Measurements from ENCODE around the gene MTMR12.
"Not testable (repeated sequence)": the region's sequence is repeated elsewhere in the genome, so short reads cannot be mapped to it uniquely, and the experiment has no call there.

Gene MTMR12

GRCh38 chr5:32315221-32316014 lies 2.7 kb upstream of the MTMR12 start:
- Histone ChIP-seq H3K4me1 (ENCODE audit: control insufficient read depth, insufficient read depth, low read length, poor library complexity, severe bottlenecking) (peaks cover 7% of the 10 kb centered on the region), H3K27ac (ENCODE audit: insufficient read depth, low read length, poor library complexity, severe bottlenecking) (no peak overlapping the region), H3K36me3 (ENCODE audit: control insufficient read depth, insufficient read depth, low read length) (no peaks in the 10 kb centered on the region), H3K4me3 (ENCODE audit: insufficient read depth, low read depth, low read length, poor library complexity, severe bottlenecking) (no peak overlapping the region), H3K9me3 (ENCODE audit: control insufficient read depth, low read length) (no peaks in the 10 kb centered on the region), H3K27me3 (replicated peaks; ENCODE audit: control insufficient read depth, insufficient read depth, low read length, poor library complexity, severe bottlenecking) (no peaks in the 10 kb centered on the region)
- no peak for DNase-seq

GRCh38 chr5:32314658-32315057 lies 1.9 kb upstream of the MTMR12 start:
- DNase-seq, result no peak

GRCh38 chr5:32314152-32314488 lies 1.4 kb upstream of the MTMR12 start:
- H3K27me3 ChIP-seq (replicated peaks; ENCODE audit: control insufficient read depth, insufficient read depth, low read length, poor library complexity, severe bottlenecking); H3K4me1 ChIP-seq (ENCODE audit: control insufficient read depth, insufficient read depth, low read length, poor library complexity, severe bottlenecking); H3K27ac ChIP-seq (ENCODE audit: insufficient read depth, low read length, poor library complexity, severe bottlenecking); DNase-seq; H3K9me3 ChIP-seq (ENCODE audit: control insufficient read depth, low read length); H3K36me3 ChIP-seq (ENCODE audit: control insufficient read depth, insufficient read depth, low read length); H3K4me3 ChIP-seq (ENCODE audit: insufficient read depth, low read depth, low read length, poor library complexity, severe bottlenecking): not testable (repeated sequence)

More at GRCh38 chr5:32314658-32315057, 1.9 kb upstream of the MTMR12 start:
- Histone ChIP-seq H3K27ac (ENCODE audit: insufficient read depth, low read length, poor library complexity, severe bottlenecking) (no peak overlapping the region), H3K4me3 (ENCODE audit: insufficient read depth, low read depth, low read length, poor library complexity, severe bottlenecking) (no peak overlapping the region), H3K4me1 (ENCODE audit: control insufficient read depth, insufficient read depth, low read length, poor library complexity, severe bottlenecking) (peaks cover 7% of the 10 kb centered on the region), H3K36me3 (ENCODE audit: control insufficient read depth, insufficient read depth, low read length) (no peaks in the 10 kb centered on the region), H3K27me3 (replicated peaks; ENCODE audit: control insufficient read depth, insufficient read depth, low read length, poor library complexity, severe bottlenecking) (no peaks in the 10 kb centered on the region), H3K9me3 (ENCODE audit: control insufficient read depth, low read length) (no peaks in the 10 kb centered on the region)

GRCh38 chr5:32312197-32312594 lies 543 bp downstream of the MTMR12 start:
- no peaks in the 10 kb centered on the region for H3K27me3 ChIP-seq (replicated peaks; ENCODE audit: control insufficient read depth, insufficient read depth, low read length, poor library complexity, severe bottlenecking)
- no peaks in the 10 kb centered on the region for H3K36me3 ChIP-seq (ENCODE audit: control insufficient read depth, insufficient read depth, low read length)
- peak in 2 of 3 donors; percentile 4 to 21 for DNase-seq
- peak overlapping the region; percentile 77 for H3K27ac ChIP-seq (ENCODE audit: insufficient read depth, low read length, poor library complexity, severe bottlenecking)
- H3K4me3 ChIP-seq (ENCODE audit: insufficient read depth, low read depth, low read length, poor library complexity, severe bottlenecking), result peak overlapping the region; percentile 76
- no peaks in the 10 kb centered on the region for H3K9me3 ChIP-seq (ENCODE audit: control insufficient read depth, low read length)
- peaks cover 7% of the 10 kb centered on the region for H3K4me1 ChIP-seq (ENCODE audit: control insufficient read depth, insufficient read depth, low read length, poor library complexity, severe bottlenecking)

- Histone ChIP-seq H3K27me3 (replicated peaks; ENCODE audit: control insufficient read depth, insufficient read depth, low read length, poor library complexity, severe bottlenecking) (no peaks in the 10 kb centered on the region), H3K36me3 (ENCODE audit: control insufficient read depth, insufficient read depth, low read length) (no peaks in the 10 kb centered on the region), H3K4me1 (ENCODE audit: control insufficient read depth, insufficient read depth, low read length, poor library complexity, severe bottlenecking) (peaks cover 7% of the 10 kb centered on the region), H3K9me3 (ENCODE audit: control insufficient read depth, low read length) (no peaks in the 10 kb centered on the region), H3K4me3 (ENCODE audit: insufficient read depth, low read depth, low read length, poor library complexity, severe bottlenecking) (peak overlapping the region; percentile 76), H3K27ac (ENCODE audit: insufficient read depth, low read length, poor library complexity, severe bottlenecking) (peak overlapping the region; percentile 77)
- DNase-seq, result no peak
Measured at GRCh38 chr5:32311404-32312196, 1.1 kb downstream of the MTMR12 start.

GRCh38 chr5:32309761-32310160 lies 3.0 kb downstream of the MTMR12 start:
- DNase-seq, result no peak
- no peaks in the 10 kb centered on the region for H3K9me3 ChIP-seq (ENCODE audit: control insufficient read depth, low read length)
- H3K4me1 ChIP-seq (ENCODE audit: control insufficient read depth, insufficient read depth, low read length, poor library complexity, severe bottlenecking), result peaks cover 7% of the 10 kb centered on the region
- H3K27ac ChIP-seq (ENCODE audit: insufficient read depth, low read length, poor library complexity, severe bottlenecking), result no peak overlapping the region
- H3K36me3 ChIP-seq (ENCODE audit: control insufficient read depth, insufficient read depth, low read length), result no peaks in the 10 kb centered on the region
- no peak overlapping the region for H3K4me3 ChIP-seq (ENCODE audit: insufficient read depth, low read depth, low read length, poor library complexity, severe bottlenecking)
- H3K27me3 ChIP-seq (replicated peaks; ENCODE audit: control insufficient read depth, insufficient read depth, low read length, poor library complexity, severe bottlenecking), result no peaks in the 10 kb centered on the region

- H3K9me3 ChIP-seq (ENCODE audit: control insufficient read depth, low read length), result no peaks in the 10 kb centered on the region
- H3K4me1 ChIP-seq (ENCODE audit: control insufficient read depth, insufficient read depth, low read length, poor library complexity, severe bottlenecking), result peaks cover 7% of the 10 kb centered on the region
- no peak for DNase-seq
- H3K4me3 ChIP-seq (ENCODE audit: insufficient read depth, low read depth, low read length, poor library complexity, severe bottlenecking), result no peak overlapping the region
- H3K27ac ChIP-seq (ENCODE audit: insufficient read depth, low read length, poor library complexity, severe bottlenecking), result no peak overlapping the region
- H3K27me3 ChIP-seq (replicated peaks; ENCODE audit: control insufficient read depth, insufficient read depth, low read length, poor library complexity, severe bottlenecking), result no peaks in the 10 kb centered on the region
- no peaks in the 10 kb centered on the region for H3K36me3 ChIP-seq (ENCODE audit: control insufficient read depth, insufficient read depth, low read length)
Measured at GRCh38 chr5:32308946-32309345, 3.8 kb downstream of the MTMR12 start.

GRCh38 chr5:32307769-32308194 lies 5.0 kb downstream of the MTMR12 start:
- H3K4me1 ChIP-seq (ENCODE audit: control insufficient read depth, insufficient read depth, low read length, poor library complexity, severe bottlenecking), result peaks cover 7% of the 10 kb centered on the region
- no peak for DNase-seq
- H3K4me3 ChIP-seq (ENCODE audit: insufficient read depth, low read depth, low read length, poor library complexity, severe bottlenecking), result no peak overlapping the region

GRCh38 chr5:32304622-32305021 lies 8.1 kb downstream of the MTMR12 start:
- Histone ChIP-seq H3K4me1 (ENCODE audit: control insufficient read depth, insufficient read depth, low read length, poor library complexity, severe bottlenecking) (no peaks in the 10 kb centered on the region), H3K27me3 (replicated peaks; ENCODE audit: control insufficient read depth, insufficient read depth, low read length, poor library complexity, severe bottlenecking) (no peaks in the 10 kb centered on the region), H3K36me3 (ENCODE audit: control insufficient read depth, insufficient read depth, low read length) (peaks cover under 1% of the 10 kb centered on the region), H3K4me3 (ENCODE audit: insufficient read depth, low read depth, low read length, poor library complexity, severe bottlenecking) (no peak overlapping the region), H3K9me3 (ENCODE audit: control insufficient read depth, low read length) (no peaks in the 10 kb centered on the region), H3K27ac (ENCODE audit: insufficient read depth, low read length, poor library complexity, severe bottlenecking) (no peak overlapping the region)
- DNase-seq, result no peak

More at GRCh38 chr5:32307769-32308194, 5.0 kb downstream of the MTMR12 start:
- Histone ChIP-seq H3K9me3 (ENCODE audit: control insufficient read depth, low read length) (no peaks in the 10 kb centered on the region), H3K27ac (ENCODE audit: insufficient read depth, low read length, poor library complexity, severe bottlenecking) (no peak overlapping the region), H3K36me3 (ENCODE audit: control insufficient read depth, insufficient read depth, low read length) (no peaks in the 10 kb centered on the region), H3K27me3 (replicated peaks; ENCODE audit: control insufficient read depth, insufficient read depth, low read length, poor library complexity, severe bottlenecking) (no peaks in the 10 kb centered on the region)

- no peaks in the 10 kb centered on the region for H3K4me1 ChIP-seq (ENCODE audit: control insufficient read depth, insufficient read depth, low read length, poor library complexity, severe bottlenecking)
- DNase-seq, result no peak
- no peak overlapping the region for H3K27ac ChIP-seq (ENCODE audit: insufficient read depth, low read length, poor library complexity, severe bottlenecking)
- H3K9me3 ChIP-seq (ENCODE audit: control insufficient read depth, low read length), result no peaks in the 10 kb centered on the region
- no peaks in the 10 kb centered on the region for H3K27me3 ChIP-seq (replicated peaks; ENCODE audit: control insufficient read depth, insufficient read depth, low read length, poor library complexity, severe bottlenecking)
- H3K36me3 ChIP-seq (ENCODE audit: control insufficient read depth, insufficient read depth, low read length), result peaks cover 5% of the 10 kb centered on the region
- H3K4me3 ChIP-seq (ENCODE audit: insufficient read depth, low read depth, low read length, poor library complexity, severe bottlenecking), result no peak overlapping the region
Measured at GRCh38 chr5:32303755-32304120, 9.0 kb downstream of the MTMR12 start.
